NCI-H446 treated with DMSO at 0.1 percent for 48 hours (cell line): ENCODE results near the gene HOXC12.

Experiments used
- DNase-seq: peaks from one replicate; lab custom pipeline; 2025; lab: John Stamatoyannopoulos, UW

Gene HOXC12

DNA sequence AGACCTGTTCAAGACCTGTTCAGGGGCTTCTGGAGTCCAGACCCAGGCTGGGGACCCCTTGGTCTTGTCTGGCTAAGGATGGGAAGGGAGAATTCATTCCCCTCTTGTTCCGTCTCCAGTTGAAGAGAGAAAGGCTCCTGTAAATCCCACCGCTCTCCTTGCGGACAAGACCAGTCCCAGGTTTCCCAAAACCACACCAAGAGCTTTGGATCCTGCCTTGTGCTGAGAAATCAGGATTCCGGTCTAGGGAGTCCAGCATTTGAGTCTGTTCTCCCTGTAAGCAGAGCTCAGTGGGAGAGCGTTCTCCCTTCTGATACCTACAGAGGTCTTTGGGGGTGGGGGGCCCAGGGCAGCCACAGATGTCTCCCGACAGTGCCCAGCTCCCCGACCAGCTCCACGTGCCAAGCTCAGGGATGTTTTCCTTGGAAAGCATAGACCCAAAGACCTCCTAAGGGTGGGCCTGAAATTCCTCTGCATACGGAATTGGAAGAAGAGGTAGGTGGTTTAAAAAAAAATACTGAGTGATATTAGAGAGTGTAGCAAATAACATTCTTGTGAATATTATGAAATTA lies 14.2 kb upstream of the HOXC12 start:
- no peak for DNase-seq

DNA sequence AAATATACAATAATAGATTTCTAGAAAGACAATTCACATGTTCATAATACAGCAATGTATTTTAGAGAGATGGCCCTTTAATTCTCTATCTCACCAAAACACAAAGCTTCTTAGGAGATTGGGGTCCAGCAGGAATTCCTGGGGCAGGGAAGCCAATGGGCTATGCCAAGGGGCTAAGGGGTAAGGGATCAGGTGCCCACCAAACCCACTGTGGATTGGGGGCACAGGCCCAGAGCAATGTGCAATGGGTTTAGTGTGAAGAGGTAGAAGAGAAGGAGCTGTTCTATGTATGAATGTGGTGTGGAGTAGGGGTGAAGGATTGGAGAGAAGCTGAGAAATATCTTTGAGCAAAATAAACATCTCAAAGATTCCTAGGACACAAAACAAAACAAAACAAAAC lies 13.5 kb upstream of the HOXC12 start:
- DNase-seq = no peak

DNA sequence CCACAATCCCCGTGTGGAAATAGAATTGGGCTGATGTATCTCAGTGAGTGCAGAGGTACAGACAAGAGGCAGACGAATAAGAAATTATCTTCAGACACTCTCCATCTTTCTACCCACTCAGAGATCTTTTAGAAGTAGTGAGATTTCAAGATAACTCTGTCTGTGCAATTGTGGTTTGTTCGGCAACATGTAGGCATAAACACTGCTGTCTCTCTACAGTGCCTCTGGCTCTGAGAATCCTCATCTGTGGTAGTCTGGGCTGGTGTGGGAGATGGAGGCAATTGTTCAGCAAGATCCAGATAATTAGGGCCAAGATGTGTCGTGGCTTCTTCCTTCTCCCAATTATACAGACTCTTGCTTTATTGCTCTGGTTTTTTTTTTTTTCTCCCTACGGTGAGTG lies 13.0 kb upstream of the HOXC12 start:
- no peak for DNase-seq

DNA sequence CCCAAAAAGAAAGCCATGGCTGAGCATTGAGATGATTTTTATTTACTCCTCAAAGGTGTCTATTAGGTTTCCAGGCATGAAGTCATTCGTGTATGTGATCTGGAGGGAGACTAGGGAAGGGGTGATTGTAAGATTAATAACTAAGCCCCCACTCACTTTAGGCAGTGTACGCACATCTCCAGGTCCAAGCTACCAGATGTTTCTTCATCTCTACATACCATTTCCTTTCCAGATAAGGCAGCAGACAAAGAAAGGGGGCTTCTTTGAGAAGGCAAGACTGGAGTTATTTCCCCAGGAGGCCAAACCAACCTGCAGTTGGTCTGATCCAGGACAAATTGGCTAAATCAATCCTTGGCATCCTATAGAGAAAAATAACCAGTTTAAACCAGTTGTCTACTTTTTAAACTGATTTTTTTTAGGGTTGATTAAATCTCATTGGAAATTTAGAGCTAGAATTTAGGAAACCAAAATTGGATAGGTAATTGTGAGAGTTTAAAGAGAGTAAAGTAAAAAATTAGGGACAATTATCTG lies 12.2 kb upstream of the HOXC12 start:
- DNase-seq = no peak

DNA sequence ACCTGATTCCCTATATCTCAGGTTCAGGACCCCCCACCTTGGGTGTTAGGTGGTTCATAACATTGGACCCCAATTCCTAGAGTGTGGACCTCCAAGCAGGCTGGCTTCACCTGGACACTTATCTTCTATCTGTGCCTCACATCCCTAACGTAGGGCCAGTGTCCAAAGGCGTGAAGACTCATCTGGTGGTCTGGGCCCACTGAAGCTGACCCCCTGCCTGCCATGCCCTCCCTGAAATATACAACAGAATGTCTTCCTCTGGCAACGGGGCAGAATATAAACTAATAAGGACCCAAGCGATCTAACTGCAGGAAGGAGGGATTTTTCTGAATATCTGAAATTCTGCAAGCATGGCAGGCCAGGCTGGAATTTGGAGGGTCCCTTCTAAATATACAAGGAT lies 10.5 kb upstream of the HOXC12 start:
- no peak for DNase-seq

DNA sequence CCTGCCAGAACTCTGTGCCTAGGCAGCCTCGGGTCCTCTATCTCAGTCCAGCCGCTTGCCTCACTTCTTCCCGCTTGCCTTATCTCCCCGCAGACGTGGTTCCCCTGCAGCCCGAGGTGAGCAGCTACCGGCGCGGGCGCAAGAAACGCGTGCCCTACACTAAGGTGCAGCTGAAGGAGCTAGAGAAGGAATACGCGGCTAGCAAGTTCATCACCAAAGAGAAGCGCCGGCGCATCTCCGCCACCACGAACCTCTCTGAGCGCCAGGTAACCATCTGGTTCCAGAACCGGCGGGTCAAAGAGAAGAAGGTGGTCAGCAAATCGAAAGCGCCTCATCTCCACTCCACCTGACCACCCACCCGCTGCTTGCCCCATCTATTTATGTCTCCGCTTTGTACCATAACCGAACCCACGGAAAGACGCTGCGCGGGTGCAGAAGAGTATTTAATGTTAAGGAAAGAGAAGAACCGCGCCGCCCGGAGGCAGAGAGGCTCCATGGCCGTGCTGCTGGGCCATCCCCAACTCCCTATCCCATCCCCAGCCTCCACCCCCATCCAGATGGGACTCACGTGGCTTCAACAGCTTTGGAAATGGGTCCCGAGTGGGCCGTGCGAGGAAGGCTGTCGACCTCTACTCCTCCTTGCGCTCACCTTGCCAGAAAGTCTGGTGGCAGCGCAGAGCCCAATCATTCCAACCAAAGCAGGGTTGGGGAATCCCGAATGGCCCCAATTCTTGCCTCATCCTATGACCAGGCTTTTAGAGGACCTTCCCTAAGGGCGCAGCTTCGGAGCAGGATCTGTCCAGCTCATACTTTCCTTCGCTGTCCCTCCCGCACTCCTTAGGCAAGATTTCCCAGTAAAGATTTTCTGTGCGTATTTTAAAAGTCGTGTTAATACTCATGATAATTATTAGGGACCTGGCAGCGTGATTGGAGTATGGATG lies 9.5 kb upstream of the HOXC12 start:
- no peak for DNase-seq

DNA sequence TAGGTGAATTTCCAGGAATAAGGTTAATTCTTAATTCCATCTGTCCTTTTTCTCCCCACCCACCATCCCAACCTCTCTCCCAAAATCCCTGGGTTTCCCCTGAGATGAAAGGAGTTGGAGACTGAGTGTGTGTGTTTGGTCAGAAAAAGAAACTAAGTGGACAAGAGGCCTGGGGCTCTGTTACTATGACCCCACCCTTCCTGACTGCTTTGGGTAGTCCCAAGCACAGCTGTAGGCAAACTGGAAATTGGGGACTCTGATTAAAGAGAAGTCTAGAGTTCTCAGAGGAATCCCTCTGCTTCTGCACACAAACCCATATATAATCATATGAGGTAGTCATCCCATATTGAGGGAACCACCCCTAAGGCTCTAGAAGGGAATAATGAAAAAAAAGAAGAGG lies 7.0 kb upstream of the HOXC12 start:
- DNase-seq = no peak

DNA sequence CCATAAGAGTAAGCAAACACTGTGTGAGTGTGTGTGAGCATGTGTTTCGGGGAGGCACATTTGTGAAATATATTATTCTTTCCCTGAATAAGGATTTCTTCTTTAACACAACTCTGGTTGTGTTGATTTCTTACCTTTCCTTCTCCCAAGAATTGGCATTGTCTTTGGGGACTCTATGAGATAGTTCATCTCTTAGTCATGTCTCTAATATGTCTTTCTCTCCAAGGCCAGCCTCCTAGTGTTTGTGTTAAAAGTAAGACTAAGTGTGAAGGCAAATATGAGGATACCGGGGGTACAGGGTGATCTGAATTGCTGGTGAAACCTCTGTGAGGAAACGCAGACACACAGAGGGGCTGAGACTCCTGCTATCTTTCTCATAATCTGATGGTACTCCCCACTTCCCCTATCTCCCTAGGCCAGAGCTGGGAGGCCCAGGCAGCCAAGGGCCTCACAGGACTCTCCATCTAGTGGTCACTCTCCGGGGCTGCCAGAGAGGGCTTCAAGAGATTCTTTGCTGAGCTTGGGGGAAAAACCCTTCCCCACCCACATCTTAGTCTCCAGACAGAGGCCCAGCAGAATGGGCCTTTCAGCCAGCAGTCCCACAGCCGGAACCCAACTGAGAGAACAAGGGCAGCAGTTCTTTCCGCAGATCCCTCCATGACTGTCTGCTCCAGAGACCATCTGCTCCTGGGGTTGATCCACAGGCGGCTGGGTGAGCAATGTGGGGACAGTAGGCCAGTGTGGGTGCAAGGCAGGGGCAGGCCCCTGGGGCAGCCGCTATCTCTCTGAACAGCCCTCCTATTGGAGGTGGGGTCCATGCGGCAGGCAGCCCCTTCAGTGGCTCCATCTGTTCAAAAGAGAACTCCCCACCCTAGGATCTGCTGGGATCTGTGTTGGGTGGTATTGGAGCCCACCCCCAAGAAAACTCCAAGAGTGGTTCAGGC lies 5.8 kb upstream of the HOXC12 start:
- DNase-seq = no peak

DNA sequence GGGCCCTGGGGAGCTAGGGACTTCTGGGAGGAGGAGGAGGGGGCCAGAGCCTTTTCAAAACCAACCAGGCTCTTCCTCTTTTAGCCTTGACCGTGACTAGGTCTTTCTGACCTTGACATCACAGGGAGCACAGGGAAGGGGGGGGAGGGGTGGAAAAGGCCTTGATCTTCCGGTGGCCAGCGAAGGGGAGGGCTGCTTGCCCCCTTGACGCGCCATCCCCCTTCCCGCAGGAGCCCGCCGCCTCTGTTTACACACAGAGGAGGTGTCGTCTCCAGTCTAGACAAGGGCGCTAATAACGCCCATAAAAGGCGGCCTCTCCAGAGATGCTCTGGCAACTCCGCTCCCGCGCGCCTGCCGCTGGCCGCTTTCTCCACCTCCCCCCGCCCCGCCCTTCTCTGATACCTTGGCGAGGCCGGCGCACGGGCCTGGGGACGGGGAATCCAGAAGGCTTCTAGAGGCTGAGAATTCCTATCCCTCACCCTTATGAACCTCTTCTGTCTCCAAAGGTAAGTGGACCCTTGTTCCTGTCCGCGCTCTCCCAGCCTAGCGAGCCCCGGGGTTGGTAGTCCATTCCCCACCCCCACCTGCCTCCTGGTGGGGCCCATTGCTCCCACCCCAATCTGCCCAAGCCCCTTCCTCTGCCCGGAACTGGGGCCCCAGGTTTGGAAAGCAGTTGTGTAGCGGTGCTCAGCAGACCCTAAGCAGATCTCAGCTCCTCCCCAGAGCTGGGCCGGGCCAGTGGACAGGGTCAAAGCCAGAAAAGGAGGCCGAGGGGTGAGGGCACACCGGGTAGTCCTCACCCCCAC lies 4.9 kb upstream of the HOXC12 start:
- DNase-seq = no peak

DNA sequence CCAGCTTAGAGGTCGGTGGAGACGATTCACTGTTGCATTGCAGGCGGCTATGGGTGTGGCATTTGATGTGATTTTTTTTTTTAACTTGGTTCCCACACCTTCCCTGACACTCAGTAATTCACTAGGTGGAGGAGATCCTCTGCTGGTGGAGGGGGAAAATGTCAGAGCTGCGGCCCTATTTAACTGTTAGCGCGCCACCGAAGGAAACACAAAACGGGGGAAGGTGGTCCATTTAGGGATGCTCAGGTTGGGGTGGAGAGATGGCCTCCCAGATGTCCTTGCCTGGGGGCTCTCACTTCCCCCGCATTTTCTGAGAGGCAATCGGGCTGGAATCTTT lies 4.3 kb upstream of the HOXC12 start:
- DNase-seq = no peak

DNA sequence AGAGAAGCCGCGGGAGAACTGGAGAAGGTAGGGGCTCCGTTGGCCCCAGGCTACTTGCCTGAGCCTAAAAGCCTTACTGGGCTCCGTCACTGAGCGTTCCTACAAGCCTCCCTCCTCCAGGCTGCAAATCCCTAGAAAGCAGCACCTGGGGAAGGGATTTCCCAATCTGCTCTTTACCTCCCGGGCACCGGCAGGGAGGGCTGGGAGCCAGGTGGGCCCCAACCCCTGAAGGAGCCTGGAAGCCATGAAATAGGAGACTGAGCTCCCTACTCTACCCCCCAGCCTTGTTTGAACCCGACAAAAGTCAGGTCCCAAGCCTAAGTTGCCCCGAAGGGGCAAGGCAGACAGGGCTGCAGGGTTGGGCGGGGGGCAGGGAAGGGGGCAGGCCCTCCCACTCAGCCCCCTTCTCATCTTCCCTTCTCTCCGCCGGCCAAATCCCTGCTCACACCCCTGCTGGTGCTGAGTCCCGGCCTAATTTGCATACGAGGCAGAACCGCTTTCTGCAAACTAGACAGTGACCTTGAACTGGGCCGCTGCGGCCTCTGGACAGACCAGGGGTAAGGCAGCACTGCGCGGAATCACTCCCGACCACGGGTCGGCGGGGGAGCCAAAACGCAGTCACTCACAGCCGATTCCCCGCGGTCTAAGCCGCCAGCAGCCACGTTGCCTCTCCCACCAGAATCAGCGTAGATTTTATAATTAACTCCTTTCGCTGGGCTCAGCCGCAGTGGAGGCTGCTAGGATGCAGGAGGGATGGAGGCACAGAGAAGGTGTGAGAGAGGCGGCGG lies 3.7 kb upstream of the HOXC12 start:
- no peak for DNase-seq

DNA sequence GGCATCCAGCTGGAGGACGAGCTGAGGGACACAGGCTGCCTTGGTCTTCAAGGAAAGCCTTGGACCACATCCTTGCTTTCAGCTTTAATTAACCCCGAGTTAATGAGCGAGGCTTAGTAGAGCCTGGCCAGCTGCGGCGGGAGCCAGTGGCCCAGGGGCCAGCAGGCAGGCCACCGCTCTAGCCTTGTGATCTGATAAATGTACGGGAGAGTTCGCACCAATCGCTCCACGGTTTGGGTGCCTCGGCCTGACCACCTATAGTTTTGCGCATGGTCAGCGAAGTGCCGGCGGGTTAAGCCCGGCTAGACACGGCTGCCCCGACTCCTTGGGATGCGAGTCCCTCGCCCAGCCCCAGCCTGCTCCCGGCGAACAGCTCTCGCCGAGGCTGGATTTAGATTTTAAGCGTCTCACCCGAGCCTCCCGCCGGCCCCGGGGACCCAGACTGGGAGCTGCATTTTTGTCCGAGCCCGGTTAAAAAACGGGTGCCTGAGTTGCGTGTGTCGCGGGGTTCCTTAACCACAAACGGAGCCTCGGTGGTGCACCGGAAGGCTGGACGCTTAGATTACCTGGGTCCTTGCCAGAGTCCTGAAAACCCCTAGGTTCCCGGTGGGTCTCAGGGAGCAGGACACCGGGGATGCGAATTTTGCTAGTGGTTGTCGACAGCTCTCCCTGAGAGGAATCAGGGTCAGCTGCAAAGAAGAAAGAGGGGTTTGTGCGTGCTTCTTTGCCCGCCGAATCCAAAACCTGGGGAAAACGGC lies 2.9 kb upstream of the HOXC12 start:
- DNase-seq = no peak

DNA sequence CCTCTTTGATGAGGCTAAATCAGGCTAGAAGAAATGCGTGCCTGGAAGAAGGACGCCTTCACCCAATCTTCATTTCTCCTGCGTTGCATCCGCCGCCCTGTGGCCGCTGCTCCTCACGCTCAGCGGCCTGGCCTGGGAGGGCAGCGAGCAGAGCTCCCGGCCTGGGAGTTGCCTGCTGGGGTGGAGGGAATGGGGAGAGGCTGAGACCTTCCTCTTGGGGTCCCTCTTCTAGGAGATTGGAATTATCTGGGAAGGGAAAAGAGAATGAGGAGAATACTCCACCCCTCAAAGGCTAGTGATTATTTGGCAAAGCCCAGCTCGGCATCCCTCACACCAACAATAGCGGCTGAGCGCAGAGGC lies 2.4 kb upstream of the HOXC12 start:
- no peak for DNase-seq

DNA sequence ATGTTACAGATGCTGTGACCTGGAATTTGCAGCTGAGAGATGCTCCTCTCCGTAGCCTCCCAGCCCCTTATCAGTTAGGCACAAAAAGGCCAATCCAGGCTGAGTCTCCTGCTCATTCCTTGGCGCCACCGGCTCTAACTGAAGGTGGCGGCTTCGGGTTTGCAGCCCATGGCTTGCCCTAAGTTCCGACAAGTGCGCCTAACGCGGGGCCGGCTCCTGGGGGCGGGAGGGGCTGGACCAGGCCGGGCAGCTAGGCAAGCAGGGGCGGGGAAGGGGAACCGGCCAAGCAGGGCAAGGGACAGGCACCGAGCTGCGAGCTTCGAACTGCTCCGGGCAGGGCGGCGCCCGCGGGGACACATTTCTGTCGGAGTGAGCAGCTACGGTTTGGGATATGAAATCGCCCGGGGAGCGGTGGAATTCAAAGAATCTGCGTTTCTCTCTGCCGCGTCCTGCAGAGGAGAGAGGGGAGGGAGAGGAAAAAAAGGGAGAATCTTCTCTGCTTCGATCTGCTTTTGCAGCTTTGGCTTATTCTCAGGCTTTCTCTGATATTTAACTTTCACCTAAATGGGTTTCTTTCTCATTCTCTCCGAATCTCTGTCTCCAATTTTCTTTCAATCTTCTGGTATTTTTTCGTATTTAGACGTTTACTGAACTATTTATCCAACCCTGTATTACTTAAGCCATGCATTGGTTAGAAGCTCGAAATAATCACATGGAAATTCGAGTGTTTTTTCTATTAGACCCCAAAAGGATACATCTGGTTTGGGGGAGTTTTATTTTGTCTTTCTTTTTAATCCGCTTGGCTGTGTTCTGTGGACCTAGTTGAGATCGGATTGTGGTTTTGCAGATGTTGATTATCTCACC lies 1.6 kb upstream of the HOXC12 start:
- no peak for DNase-seq

DNA sequence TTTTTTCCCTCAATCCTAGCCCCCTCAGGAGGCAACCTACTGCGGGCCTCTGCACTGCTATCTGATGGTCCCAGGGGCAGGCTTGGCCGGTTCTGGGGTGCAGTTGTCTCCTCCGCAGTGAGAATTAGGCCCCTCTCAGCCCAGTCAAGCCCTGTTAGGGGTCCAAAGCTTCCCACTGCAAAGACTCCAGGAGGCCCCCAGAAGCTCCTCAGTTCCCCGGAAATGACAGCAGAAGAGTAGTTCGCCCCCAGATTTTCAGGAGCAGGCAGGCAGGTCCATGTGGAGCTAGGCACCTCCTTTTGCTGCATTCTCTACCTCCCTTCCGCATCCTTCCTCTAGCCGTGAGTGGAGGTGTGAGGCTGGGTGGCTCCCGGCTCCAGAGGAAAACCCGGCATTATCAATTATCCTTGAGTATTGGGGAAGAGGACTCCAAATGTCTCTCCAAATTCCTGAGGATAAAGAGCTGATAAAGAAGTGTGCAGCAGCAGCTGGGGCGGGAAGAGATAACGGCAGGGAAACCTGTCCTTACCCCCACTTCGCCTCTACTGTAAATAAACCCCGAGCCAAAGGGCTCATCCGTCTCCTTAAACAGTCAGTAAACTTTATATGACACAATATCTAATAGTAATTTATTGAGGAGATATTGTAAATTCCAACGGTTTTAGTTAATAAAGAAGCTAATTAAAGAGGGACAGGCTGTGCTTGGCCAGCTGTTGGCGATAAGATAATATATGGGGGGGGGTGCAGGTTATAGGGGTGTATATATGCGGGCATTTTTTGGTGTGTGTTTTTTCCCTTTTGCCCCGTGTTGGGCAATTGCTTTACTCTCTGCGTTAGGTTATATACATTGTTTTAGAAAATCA lies 641 bp upstream of the HOXC12 start:
- DNase-seq = no peak

DNA sequence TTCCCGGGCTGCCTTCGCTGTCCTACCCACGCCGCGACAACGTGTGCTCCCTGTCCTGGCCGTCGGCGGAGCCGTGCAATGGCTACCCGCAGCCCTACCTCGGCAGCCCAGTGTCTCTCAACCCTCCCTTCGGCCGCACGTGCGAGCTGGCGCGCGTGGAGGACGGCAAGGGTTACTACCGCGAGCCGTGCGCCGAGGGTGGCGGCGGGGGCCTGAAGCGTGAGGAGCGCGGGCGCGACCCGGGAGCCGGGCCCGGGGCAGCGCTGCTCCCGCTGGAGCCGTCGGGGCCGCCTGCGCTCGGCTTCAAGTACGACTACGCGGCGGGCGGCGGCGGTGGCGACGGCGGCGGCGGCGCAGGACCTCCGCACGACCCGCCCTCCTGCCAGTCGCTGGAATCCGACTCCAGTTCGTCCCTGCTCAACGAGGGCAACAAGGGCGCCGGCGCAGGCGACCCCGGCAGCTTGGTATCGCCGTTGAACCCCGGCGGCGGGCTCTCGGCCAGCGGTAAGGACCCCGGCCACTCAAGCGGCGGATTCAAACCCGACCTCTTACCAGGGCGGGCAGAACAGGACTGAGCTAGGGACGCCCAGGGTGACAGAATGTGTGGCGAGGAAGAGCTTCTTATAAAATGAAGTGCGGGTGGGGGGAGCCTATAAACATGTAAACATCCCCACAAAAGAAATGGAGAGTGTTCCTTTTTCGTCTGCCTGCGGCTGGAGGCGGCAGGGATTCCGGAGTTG lies 503 bp downstream of the HOXC12 start:
- no peak for DNase-seq

DNA sequence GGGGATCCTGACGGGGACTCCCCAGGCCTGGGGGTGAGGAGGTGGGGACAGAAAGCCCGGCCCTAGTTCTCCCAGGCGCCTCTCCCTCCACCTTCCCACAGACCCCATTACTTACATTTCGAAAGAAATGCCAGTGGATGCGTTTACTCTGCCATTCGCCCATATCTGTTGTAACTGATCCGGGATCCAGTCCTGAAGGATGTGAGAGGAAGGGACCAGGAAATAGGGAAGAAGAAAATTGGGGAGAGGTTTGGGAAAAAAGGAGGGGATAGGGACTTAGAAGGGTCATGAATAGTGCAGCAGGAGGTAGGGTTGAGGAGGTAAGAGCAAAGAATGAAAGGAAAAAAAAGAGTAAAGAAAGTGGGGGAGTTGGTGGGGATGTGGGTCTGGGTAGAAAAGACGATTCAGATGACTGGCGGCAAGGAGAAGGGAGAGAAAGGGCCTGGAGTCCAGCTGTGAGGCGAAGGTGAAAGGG lies 1.1 kb downstream of the HOXC12 start:
- no peak for DNase-seq
